HG03432 (cell line): Measurements from ENCODE around the gene AQP7.
"Not testable (repeated sequence)": the region's sequence is repeated elsewhere in the genome, so short reads cannot be mapped to it uniquely, and the experiment has no call there.

Source experiments
- ATAC-seq: cut with Tn5 transposase; IDR thresholded peaks from one replicate; pipeline ENCODE4 v1.9.1; 2021; ENCODE audit warnings: mild to moderate bottlenecking, moderate library complexity; ENCODE audit not compliant: unreplicated experiment

AQP7 gene

DNA sequence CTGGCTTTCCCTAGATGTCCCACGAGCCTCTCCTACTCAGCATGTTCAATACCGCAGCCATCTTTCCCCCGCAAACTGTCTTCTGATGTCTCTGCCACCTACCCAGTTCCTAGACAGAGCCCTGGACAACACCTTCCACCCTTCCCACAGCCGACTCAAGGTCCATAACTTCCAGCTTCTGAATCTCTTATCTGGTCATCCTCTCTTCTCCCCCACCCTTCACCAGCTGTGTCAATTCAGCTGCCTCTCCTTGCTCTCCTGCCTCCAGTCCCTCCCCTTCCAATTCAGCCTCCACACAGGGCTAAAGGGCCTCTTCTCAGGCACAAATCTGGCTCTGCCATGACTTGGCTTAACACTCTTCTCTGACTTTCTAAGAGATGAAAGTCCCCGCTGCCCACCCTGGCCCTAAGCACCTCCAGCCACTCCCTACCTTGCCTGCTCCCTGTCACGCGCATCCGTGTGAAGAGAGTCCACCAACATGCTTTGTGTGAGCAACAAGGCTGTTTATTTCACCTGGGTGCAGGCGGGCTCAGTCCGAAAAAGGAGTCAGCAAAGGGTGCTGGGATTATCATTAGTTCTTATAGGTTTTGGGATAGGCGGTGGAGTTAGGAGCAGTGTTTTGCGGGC lies 25.2 kb downstream of the AQP7 start:
- no peak for ATAC-seq

DNA sequence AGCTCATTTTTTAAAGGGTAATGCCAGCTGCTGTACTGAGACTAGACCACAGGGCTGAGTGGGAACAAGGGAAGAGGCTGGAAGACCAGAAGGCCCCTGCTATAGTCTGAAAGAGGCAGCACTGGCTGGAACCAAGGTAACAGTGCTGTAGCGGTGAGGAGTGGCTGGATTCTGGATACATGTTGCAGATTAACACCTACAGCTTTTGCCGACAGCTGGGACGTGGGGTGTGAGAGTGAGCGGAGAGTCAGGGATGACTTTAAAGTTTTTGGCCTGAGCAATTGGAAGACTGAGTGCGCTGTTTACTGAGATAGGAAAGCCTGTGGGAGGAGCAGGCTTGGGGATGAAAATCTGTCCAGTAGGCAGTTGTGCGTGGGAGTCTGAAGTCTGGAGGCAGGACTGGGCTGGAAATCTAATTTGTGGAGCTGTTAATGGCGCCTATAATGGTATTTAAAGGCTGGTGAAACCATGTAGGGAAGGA lies 26.5 kb downstream of the AQP7 start:
- no peak for ATAC-seq

DNA sequence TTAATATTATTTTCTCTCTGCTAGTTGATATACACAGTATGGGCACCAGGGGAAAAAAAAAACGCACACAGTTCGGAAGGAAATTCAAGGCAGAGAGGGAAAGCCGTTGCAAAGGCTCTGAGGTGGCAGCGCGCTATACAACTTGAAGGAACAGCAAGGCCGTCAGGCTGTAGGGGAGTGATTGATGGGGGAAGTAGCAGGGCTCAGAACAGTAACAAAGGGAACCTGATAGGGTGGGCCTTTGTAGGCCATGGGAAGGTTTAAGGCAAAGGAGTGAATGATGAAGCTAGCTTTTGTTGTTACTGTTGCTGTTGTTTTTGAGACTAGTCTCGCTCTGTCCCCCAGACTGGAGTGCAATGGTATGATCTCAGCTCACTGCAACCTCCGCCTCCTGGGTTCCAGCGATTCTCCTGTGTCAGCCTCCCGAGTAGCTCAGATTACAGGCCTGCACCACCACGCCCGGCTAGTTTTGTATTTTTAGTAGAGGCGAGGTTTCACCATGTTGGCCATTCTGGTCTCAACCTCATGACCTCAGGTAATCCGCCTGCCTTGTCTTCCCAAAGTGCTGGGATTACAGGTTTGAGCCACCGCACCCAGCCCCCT lies 27.0 kb downstream of the AQP7 start:
- no peak for ATAC-seq

DNA sequence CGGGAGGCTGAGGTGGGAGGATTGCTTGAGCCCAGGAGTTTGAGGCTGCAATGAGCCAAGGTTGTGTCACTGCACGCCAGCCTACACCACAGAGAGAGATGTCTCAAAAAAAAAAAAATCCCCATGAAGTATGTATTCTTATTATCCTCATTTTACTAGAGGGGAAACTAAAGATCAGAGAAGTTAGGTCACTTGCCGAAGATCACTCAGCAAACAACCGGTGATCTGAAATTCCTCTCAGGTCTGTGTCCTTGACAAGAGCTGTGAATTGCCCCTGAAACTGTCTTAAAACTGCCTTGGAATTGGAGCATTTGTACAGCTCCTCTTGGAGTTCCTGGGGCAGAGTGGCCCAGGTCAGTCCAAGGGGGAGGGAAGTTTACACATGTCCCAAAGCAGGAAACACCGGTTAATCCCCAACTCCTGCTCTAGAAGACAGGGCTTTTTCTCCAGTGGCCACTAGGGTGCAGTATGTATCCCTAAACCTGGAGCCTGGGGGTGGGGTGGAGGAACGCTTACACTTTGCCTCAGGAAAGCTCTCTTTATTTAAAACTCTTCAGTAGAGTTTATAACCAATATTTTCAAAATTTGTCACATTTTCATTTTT lies 27.6 kb downstream of the AQP7 start:
- peak; percentile 82 for ATAC-seq

DNA sequence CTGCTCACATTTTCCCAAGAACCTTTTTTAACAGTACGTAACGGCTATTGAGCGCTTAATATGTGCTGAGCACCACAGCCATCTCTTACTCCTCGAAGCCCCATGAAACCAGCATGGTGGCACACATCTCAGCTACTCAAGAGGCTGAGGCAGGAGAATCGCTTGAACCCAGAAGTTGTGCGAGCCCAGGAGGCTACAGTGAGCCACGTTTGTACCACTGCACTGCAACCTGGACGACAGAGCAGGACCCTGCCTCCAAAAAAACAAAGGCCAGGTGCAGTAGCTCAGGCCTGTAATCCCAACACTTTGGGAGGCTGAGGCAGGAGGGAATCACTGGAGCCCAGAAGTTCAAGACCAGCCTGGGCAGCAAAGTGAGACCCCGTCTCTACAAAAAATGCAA lies 28.2 kb downstream of the AQP7 start:
- ATAC-seq, result no peak

DNA sequence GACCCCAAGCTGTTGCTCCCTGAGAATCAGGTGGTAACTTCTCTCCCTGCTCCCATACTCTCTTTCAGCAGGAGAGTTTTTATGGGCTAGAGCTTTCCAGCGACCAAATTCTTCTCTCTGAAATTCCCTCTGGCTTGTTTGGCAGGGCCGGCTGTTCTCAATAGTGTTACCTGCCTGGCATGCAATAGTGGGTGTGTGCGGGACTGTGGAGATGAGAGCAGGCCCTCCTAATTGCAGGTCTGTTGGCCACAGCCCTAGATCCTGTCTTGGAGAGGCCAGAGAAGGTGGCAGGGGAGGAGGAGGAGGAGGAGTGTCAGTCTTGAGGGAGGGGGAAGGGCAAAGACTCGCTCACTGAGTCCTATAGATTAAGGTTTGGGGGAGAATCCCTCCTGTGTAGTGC lies 29.5 kb downstream of the AQP7 start:
- no peak for ATAC-seq

DNA sequence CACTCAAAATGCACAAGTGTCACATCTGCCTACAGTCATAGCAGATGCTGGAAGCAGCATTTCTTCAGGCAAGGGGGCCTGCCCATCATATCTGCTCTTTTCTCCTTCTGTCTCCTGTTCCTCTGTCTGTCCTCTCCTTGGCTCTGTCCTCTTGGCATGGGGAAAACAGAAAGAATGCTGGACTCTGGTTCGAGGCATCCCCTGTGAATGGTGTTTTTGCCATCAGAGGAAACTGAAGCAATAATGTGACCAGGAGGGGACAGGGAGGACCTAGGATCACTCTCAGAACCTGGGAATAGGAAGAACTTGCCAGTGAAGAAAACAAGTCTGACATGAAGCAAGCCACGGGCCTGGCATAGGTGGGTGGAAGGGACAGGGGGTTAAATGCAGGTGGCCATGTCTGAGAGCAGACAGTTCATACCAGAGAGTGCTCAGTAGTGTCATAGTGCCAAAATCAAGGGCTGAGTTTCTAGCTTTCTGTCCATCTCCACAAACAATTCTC lies 35.3 kb downstream of the AQP7 start:
- ATAC-seq, result no peak

DNA sequence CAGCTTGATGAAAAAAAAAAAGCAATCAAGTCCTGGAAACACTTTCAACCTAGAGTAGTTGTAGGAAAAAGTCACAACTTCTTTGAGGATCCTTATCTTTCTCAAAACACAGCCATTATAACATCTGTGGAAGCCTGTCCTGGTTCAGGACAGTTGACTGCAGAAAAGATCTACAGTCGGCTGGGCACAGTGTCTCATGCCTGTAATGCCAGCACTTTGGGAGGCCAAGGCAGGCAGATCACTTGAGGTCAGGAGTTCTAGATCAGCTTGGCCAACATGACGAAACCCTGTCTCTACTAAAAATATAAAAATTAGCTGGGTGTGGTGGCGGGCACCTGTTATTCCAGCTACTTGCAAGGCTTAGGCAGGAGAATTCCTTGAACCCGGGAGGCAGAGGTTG lies 37.6 kb downstream of the AQP7 start:
- ATAC-seq, result not testable (repeated sequence)

DNA sequence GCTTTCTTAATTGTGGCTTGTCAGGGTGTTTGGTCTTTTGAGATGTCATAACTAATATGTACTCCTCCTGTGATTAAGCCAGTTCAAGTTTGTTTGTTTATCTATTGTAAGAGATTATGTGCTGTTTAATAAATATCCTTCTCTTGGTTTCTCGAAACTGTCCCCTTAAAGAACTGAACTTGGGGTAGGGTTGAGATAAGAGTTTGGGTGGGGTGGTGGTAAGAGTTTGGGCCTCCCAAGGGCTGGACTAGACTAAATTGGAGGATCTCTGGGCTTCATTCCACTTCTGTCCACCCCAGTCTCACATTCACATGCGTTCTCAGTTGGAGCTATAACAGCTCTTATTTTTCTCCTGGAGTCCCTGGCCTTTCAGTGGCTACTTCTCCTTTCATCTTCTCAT lies 38.2 kb downstream of the AQP7 start:
- ATAC-seq, result no peak

DNA sequence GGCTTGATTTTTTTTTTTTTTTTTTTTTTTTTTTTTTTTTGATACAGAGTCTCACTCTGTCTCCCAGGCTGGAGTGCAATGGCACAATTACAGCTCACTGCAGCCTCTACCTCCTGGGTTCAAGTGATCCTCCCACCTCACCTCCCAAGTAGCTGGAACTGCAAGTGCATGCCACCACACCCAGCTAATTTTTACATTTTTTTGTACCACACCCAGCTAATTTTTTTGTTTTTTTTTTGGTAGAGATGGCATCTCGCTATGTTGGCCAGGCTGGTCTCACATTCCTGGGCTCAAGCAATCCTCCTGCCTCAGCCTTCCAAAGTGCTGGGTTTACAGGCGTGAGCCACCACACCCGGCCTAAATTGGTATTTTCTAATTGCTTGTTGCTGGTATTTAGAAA lies 43.7 kb downstream of the AQP7 start:
- ATAC-seq, result not testable (repeated sequence)

DNA sequence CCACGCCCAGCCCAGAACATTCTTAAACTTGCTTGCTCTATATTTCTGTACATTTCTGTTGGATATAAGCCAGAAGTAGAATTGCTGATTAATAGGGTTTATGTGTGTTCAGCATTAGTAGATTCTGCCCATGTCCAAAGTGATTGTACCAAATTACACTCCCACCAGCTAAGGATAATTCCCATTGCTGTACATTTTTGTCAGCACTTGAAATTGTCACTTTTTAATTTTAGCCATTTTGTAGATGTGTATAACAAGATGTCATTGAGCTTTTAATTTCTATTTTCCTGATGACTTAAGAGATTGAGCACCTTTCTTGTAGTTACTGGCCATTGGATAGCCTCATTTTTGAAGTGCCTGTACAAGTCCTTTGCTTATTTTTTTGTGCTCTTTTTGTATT lies 46.4 kb downstream of the AQP7 start:
- no peak for ATAC-seq

DNA sequence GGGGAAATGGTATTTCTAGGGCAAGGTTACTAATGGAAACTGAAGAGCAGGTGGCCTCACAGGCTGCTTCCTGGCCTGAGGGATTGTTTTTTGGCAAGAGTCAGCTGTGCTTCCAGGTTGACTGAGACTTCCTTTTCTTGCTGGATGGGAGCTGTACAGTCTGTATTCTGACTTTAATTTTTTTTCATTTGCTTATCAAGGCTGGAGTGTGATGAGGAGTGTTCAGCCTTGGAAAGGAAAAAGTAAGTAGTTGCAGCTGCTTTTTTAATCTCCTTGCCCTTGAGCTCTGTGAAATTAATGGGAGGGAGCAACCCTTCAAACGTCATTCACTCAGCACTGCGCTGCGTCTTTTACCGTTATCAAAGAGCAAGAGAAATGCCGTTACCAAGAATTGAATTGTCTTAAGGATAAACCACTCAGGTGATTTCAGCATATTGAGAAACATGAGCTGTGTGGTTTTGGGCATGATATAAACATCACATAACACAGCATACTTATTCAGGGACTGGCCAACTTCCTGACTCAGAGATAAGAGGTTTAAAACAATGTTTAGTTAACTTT lies 47.6 kb downstream of the AQP7 start:
- no peak for ATAC-seq

DNA sequence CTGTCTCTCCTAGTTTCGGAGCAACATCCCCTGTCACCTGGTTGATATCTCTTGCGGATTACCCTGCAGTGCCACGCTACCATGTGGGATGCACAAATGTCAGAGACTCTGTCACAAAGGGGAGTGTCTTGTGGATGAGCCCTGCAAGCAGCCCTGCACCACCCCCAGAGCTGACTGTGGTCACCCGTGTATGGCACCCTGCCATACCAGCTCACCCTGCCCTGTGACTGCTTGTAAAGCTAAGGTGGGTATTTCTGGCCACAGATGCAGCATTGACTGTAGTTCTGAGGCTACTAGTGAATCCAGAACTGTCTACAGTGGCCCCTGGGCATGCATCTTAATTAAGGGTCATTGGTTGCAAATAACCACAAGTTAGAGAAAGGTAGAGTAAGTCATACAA lies 50.8 kb downstream of the AQP7 start:
- no peak for ATAC-seq

DNA sequence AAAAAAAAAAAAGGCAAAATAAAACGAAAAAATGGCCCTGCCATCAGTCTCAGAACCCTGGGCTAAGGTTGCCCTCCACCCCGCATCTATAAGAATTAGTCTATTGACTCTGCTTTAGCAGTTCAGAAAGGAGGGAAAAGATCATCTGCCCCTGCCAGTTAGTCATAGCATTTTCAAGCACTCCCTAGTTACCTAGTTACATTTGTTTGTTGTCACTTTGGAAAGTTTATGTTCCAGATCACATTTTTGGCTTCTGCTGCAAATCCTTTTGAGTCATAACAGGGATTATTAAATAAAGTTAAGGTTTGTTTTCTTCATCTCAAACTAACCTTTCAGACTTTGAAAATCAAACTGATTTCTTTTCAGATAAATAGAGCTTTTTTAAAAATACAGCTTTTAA lies 52.1 kb downstream of the AQP7 start:
- no peak for ATAC-seq

DNA sequence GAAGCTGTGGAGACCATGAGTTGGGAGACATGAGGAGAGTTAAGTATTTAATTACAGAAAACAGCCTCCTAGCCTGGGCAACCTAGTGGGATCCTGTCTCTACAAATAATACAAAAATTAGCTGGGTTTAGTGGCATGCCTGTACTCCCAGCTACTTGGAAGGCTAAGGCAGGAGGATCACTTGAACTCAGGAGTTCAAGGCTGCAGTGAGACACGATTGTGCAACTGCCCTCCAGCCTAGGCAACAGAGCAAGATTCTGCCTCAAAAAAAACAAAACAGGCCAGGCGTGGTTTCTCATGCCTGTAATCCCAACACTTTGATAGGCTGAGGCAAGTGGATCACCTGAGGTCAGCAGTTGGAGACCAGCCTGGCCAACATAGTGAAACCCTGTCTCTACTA lies 52.6 kb downstream of the AQP7 start:
- no peak for ATAC-seq

DNA sequence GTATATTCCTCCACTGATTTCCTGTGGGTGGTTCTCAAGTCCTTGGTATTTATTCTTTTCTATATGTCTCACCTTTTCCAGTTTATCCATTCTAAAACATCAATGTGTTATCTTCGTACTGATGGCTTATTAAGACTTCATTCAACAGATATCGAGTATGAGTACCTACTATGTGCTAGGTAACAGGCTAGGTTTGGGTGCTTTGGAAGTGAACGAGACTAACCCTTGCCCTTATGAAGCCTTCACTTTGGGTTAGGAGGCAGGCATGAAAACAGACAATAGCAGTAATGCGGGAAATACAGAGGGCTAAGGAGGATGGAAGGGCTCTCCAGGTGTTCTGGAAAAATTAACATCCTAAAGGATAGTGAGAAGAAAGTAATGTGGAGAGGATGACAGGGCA lies 53.4 kb downstream of the AQP7 start:
- ATAC-seq, result no peak

DNA sequence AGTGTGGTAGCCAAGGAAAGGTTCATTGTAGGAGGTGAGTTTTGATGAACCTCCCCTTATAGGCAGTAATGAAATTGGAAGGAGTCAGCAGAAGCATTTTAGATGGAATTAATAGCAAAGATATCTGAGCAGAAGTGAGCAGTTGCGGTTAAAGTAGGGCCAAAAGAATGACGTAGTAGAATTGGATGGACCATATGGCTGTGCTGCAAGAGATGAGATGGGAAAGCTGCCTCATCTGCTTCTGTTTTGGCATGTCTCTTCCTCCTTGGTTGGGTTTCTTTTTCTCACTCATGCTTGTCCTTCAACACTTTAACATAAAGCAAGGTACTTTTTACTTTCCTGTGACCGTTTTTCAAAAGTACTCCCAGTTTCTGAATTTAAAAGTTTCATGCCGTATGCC lies 55.8 kb downstream of the AQP7 start:
- no peak for ATAC-seq

DNA sequence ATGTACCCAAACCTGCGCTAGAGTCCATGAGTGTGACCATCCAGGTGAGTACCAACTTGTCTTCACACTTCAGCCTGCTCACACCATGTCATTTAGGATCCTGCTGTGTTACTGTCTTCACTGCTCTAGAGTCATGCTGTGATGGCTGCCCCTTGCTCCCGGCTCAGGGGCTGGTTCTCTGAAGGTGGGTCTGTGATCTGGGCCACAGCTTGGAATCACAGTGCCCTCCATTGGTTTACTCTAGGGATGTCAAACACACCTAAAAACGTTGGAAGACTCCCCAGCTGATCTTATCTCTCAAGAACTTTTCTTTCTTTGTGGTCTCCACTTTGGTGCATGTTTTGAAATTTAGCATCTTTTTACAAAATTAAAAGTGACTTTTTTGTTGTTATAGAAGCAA lies 58.2 kb downstream of the AQP7 start:
- no peak for ATAC-seq

DNA sequence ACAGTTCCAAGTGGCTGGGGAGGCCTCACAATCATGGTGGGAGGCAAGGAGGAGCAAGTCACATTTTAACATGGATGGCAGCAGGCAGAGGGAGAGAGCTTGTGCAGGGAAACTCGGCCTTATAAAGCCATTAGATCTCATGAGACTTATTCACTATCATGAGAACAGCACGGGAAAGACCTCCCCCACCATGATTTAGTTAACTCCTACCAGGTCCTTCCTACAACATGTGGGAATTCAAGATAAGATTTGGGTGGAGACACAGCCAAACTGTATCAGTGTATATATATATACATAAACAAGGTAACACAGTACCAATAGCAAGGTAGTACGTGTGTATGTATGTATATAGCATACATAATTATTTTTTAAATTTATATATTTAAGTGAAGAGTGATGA lies 61.2 kb downstream of the AQP7 start:
- no peak for ATAC-seq

DNA sequence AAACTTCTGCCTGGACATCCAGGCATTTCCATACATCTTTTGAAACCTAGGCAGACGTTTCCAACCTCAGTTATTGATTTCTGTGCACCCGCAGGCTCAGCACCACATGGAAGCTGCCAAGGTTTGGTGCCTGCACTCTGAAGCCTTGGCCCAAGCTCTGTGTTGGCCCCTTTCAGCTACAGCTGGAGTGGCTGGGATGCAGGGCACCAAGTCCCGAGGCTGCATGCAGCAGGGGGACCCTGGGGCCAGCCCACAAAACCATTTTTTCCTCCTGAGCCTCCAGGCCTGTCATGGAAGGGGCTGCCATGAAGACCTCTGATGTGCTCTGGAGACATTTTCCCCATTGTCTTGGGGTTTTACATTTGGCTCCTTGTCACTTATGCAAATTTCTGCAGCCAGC lies 62.2 kb downstream of the AQP7 start:
- ATAC-seq, result no peak
